ENCODE data around the gene PET117.

GRCh38 chr20:18093388-18093787, 44.3 kb upstream of the PET117 start:
- TF ChIP-seq, protein P1, sequence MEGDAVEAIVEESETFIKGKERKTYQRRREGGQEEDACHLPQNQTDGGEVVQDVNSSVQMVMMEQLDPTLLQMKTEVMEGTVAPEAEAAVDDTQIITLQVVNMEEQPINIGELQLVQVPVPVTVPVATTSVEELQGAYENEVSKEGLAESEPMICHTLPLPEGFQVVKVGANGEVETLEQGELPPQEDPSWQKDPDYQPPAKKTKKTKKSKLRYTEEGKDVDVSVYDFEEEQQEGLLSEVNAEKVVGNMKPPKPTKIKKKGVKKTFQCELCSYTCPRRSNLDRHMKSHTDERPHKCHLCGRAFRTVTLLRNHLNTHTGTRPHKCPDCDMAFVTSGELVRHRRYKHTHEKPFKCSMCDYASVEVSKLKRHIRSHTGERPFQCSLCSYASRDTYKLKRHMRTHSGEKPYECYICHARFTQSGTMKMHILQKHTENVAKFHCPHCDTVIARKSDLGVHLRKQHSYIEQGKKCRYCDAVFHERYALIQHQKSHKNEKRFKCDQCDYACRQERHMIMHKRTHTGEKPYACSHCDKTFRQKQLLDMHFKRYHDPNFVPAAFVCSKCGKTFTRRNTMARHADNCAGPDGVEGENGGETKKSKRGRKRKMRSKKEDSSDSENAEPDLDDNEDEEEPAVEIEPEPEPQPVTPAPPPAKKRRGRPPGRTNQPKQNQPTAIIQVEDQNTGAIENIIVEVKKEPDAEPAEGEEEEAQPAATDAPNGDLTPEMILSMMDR (IDR thresholded peaks at IDR 0.05; ENCODE audit: low read depth, low read length), result no peak
- TF ChIP-seq MAX (IDR thresholded peaks at IDR 0.05; ENCODE audit: low read depth, low read length), result no peak
- no peak for TF ChIP-seq POLR2A (IDR thresholded peaks at IDR 0.05; ENCODE audit: extremely low read depth, insufficient read length)
- TF ChIP-seq MYC (IDR thresholded peaks at IDR 0.05; ENCODE audit: low read depth, low read length), result no peak

All from NB4 (cell line).